HG02943 (cell line): ENCODE results near the gene NDUFS1.
"Not testable (repeated sequence)": the region's sequence is repeated elsewhere in the genome, so short reads cannot be mapped to it uniquely, and the experiment has no call there.

Experiments used
- ATAC-seq: cut with Tn5 transposase; IDR thresholded peaks from one replicate; pipeline ENCODE4 v1.9.1; 2021; ENCODE audit warnings: mild to moderate bottlenecking, low read depth, moderate library complexity; ENCODE audit not compliant: unreplicated experiment

The NDUFS1 gene

DNA sequence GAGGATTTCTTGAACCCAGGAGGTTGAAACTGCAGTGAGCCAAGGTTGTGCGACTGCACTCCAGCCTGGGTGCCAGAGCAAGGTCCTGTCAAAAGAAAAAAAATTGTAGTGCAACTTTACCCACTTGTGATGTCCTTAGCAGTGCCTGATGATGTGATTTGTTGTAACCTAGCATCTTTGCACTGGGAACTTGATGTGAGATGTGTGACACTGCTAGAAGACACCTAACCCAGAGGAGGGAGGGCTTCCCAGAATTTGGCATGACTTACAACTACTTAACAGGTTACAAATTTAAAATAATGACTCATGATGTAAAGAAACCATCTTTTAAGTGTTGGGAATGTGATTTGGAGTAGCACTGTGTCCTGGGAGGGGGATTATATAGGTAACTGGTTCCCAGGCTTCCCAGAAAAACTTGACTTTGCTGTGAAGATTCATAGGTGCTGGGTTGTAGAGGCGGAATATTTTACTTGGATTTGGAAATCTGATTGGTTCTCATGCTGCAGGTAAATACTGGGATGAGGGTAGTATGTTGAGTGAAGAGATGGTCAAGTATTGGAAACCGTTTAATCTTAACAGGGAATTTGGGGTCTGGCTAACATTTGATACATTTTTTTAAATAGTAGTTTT is 4.1 kb upstream of the NDUFS1 start:
- no peak for ATAC-seq

DNA sequence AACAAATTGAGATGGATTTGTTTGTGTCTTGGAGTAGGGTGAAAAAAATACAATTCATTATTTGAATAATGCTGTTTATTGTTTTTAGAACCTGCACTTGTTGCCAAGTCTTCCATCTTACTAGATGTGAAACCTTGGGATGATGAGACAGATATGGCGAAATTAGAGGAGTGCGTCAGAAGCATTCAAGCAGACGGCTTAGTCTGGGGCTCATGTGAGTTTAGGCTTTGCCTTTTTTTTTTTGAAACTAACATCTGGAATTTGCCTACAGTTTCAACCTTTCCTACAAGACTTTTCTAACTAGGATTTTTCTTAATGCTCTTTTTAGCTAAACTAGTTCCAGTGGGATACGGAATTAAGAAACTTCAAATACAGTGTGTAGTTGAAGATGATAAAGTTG is 3.2 kb upstream of the NDUFS1 start:
- not testable (repeated sequence) for ATAC-seq

DNA sequence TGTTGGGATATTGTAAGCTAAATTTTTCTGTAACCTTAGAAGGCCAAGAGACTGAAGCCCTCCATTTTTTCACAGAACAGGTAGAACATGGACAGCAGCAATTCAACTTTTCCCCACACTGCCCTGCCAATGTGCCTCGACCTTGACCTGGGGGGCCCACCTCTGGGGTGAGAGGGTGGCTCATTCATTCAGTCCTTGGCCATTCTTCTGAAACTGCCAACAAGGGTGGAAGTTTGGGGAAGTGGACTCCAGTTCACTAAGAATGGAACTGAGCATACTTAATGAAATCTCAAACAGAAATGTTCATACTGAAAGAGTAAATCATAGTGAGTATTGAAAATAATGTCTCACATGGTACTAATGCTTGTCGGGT is 1.5 kb upstream of the NDUFS1 start:
- no peak for ATAC-seq

DNA sequence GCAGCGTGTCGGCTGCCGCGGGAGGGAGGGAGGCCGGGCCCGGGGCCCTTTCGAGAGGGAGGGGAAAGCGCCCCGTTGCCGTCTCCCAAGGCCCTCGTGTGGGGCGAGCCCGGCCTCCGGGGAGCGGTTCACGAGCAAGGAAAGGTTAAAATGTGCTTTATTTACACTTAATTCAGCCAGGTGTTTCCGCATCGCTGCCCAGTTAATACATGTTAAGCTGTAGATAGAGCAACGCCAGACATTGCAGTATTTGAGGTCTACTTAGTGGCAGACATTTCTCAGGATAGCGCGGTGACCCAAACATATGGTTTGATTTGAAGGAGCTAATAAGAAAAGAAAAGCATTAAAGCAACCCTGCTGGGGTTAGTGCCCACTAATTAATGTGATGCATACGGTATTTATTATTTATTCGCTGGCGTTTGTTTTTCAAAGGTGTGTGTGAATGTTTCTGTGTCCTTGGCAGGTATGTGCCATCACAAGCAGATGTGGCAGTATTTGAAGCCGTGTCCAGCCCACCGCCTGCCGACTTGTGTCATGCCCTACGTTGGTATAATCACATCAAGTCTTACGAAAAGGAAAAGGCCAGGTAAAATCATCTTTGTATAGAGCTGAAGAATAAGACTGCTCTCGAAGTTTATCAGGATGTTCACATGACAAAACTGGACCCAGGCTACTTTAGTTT is 1.0 kb upstream of the NDUFS1 start:
- peak; percentile 2 for ATAC-seq

DNA sequence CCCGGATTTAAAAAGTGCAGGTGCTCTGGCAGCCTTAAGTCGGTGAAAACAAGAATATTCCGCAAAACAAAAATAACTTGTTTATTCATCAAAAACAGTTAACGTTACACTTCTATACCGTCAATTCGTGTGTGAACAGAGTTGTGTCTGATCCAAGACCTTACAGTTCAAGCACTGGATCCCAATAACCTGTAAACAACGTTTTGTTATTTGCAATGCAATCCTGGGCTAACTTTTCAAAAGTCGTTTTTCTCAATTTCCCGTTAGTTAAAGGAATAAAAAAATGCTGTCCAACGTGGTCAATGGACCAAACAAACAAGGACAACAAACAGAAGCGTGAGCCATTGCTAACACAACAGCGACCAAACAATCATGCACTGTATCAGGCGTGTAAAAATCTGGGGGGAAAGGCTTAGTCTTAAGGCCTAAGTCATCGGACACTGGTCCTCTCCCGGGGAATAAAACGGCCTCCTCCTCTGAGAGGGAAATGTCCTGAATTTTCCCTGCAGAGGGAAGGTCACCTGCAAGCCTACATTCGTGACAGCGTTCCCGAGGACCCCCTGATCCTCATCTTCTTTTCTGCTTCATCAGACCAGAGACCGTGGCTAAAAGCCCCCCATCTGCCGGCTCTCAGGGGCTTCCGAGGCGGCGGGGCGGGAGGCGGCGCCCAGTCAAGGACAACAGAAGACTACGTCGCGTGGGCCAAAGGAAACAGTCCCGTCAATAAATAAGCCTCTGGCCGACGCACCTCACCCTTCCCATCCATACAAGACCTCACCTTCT is 490 bp downstream of the NDUFS1 start:
- peak; percentile 13 for ATAC-seq

DNA sequence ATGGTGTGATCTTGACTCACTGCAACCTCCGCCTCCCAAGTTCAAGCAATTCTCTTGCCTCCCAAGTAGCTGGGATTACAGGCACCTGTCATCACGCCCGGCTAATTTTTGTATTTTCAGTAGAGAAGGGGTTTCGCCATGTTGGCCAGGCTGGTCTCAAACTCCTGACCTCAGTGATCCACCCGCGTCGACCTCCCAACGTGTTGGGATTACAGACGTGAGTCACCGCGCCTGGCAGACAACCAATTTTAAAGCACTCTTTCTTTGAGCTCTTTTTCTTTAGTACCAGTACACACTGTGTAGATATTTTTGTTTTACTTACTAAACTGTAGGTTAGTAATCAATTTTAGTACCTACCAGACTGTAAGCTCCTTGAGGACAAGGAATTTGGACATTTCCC is 2.2 kb downstream of the NDUFS1 start:
- ATAC-seq, result not testable (repeated sequence)

DNA sequence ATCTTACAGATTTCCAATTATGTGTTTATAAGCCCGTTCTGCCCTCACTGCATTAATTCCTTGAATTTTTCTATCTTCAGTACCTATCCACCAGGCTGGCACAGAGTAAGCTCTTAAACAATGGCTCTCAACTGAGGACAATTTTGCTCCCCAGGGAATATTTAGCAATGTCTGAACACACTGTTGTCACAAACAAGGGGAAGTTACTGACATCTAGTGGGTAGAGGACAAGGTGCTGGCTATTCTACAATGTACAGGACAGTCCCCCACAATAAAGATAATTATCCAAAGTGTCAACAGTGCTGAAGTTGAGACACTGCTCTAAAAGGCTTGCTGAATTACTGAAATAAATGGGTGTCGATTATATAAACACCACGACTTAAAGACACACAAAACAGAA is 5.0 kb downstream of the NDUFS1 start:
- no peak for ATAC-seq

DNA sequence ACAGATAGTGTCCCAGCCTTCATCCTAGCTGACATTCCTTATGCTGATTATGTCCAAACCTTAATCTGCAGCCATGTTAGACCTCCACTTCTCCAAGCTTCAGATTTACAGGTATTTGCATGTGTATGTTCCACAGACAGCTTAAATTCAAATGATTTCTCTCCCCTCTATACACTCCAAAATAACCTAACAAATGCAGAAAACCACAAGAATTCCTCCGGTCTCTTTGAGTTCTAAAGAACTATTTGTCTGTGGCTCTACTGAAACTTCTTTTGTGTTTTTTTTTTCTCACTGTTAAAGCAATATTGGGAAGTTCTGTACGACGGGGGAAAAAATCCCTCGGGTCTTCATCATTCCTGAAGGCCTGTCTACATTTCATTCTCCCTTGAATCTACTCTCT is 8.6 kb downstream of the NDUFS1 start:
- ATAC-seq, result no peak

DNA sequence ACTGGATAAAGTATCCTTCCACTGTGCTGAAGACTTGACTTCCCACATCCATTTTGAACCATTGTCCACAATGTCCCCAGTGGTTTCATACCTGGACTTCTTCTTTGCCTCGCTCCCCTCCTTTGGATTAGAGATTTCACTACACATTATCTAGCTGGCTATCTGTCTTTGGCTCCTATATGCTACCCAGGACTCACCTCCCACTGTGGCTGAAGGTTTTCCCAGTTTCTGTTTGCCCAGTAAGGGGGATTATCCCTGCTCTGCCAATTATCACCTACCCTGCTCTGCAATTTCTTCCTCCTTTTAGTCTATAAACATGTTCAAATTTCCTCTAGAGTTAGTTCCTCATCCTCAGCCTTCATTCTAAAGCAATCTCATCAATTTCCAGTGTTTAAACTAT is 9.1 kb downstream of the NDUFS1 start:
- ATAC-seq, result no peak

DNA sequence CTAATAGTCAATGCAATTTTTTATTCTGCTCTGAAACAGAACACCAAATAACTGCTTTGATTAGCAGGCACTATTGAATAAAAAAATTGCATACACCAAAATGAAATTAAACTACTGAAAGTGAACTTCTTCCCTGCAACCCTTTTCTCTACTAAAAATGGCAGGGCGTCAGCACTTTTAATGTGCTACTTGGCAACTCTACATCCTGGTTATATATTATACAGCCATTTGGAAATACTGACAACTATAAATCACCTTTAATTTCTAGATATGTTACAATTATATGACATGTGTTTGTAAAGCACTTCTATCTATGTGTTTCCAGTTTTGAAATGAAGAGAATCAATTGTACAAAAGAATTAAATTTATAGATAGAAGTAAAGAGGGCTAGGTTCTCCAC is 9.9 kb downstream of the NDUFS1 start:
- ATAC-seq, result no peak

DNA sequence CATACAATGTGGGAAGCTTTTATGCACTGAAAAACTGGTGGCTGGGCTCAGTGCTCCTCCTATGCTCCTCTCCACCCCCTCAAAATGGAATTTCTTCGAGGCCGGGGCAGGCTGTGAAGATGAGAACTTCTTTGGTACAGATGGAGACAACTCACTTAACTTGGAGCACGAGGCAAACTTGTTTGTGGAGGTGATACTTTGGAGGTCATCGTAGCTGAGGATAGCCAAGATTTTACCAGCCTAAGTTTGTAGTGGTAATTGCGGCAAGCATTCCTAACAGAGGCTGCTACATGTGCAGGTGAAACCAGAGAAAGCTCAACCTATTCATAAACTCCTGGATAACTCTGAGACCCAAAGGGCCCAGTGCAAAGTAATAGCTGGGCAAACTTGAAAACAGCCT is 13.6 kb downstream of the NDUFS1 start:
- ATAC-seq, result no peak

DNA sequence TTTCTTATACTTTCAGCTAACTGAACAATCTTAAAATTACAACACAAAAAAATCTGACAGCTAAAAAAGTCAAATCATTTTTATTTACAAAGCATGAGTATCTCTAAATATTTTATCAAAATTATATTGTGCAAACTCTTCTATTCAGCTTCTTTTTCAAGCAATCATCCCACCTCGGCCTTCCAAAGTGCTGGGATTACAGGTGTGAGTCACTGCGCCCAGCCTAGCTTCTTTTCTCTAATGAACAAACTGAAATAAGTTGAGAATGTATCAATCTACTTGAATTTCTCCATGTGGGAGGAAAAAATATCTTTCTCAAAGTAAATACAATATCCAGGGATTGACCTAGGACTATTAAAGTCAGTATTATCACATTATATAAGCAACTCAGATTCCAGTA is 14.9 kb downstream of the NDUFS1 start:
- no peak for ATAC-seq

DNA sequence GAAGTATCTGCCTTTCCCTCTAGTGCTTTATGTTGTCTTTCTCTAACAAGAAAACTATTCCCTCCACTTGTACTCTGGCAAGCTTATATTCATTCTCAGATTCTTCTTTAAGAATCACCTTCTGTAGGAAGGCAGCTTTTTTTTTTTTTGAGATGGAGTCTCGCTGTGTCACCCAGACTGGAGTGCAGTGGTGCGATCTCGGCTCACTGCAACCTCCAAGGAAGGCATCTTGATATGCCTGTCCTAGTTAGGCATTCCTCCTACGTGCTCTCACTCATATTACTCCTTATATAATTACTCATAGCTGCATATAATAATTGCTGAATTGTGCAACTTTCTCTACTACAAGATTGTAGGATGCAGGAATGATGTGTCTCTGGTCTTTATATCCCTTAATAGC is 15.8 kb downstream of the NDUFS1 start:
- no peak for ATAC-seq

DNA sequence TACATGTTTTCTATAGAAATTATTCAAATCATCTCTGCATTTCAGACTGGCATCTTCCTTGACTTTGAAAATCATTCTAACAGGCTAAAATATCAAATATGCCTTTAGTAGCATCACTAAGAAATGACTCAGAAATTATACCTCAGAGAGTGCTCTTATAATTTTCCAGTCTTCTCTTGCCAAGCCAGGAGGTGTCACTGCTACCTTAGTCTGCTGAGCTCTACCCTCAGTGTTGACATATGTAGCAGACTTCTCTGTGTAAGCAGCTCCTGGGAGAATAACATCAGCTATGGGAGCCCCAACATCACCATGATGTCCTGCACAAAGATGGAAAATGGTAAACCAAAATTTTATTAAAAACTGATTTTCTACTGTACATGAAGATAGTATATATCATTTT is 31.6 kb downstream of the NDUFS1 start:
- ATAC-seq, result no peak

DNA sequence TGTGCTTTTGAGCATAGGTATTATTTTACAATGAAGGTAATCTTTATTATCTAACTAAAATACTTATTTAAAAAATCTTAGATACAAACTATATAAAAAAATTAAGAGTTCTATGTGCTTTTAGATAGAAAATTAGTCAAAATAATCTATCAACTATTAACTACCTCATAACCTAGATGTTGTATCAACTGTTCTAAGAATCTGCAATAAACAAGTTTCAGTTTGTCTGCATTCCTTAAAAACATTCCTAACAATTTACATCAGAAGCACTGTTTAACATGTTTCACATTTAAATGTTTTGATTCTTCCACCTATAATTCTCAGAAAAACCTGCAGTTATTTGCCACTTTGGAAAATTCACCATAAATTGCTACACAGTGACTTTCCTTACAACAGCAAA is 33.3 kb downstream of the NDUFS1 start:
- ATAC-seq, result no peak

DNA sequence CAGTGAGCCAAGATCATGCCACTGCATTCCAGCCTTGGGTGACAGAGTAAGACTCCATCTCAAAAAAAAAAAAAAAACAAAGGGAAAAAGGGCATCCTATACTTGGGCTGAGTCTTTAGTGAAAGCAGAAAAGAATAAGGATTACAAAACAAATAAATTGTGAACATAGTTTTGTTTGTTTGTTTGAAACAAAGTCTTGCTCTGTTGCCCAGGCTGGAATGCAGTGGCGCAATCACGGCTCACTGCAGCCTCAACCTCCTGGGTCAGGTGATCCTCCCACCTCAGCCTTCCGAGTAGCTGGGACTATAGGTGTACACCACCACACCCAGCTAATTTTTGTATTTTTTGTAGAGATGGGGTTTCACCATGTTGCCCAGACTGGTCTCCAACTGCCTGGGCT is 36.7 kb downstream of the NDUFS1 start:
- not testable (repeated sequence) for ATAC-seq

DNA sequence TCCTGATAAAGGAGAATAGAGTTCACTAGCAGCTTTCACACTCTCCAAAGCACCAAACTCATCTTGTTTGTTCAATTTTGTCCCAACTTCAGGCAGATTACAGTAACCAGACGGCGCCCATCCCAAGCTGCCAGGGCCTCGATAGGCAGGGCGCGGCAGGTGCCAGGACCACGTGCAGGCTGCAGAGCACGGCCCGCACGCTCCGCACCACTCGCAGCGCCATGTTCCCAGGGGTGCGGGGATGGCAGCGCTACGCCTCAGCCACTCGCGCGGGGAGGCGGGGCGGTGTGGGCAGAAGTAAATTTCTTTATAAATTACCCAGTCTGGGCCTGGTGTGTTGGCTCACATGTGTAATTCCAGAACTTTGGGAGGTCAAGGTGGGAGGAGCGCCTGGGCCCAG is 43.0 kb downstream of the NDUFS1 start:
- ATAC-seq, result no peak

DNA sequence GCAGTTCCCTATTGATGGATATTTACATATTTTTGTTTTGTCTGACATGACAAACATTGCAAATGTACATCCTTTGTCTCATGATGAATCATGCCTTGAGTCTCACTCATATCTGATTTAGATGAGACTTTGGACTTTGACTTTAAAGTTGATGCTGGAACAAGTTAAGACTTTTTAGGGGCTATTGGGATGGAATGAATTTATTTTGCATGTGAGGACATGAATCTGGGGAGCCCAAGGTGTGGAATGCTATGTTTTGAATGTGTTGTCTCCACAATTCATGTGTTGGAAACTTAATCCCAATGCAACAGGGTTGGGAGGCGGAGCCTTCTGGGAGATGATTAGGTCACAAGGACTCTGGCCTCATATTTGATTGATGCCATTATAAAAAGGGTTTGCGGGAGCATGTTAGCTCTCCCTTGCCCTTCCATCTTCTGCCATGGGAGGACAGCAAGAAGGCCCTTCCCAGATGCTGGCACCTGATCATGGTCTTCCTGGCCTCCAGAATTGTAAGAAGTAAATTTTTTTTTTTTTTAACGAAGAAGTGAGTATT is 44.1 kb downstream of the NDUFS1 start:
- ATAC-seq, result no peak

DNA sequence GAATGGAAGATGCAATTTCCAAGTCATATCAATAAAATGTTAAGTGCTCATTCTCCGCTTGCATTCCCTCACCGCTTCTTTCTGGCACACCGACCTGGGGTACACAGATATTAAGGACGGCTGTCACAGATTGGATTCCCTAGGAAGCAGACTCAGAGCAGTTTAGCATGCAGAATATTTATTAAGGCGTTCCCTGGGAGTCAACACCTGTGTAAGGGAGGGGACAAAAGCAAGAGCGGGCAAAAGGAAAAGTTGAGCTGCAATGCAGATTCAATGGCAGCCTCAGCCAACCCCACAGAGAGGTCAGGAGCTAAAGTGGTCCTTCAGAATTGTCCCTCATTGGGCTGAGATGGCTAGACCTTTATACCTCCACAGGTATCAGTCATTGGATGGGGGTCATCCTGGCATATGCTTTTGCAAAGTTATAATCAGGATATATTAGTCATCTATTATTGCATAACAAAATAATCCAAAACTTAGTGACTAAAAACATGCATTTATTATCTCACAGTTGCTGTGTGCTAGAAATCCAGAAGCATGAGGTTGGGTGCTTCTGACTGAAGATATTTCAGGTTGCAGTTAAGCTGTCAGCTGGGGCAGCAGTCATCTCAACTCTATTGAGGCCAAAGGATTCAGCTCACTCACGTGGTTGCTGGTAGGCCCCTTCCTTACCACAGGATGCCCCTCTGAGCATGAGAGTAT is 46.2 kb downstream of the NDUFS1 start:
- ATAC-seq, result no peak

DNA sequence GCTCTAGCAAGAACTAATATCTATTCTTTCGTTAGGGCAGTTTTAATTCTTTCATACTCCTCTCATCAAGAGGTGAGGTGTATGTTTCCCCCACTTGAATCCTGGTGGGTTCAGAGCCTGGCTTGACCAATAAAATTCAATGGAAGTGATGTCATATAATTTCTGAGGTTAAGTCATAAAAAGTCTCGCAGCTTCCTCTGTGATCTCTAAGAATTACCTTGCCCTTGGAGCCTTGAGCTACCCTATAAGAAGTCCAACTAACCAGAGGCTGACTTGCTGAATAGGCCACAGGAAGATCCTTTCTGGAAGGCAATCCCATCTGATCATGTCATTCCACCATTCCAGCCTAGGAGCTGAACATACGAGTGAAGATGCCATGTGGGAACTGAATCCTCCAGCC is 47.1 kb downstream of the NDUFS1 start:
- ATAC-seq, result no peak

DNA sequence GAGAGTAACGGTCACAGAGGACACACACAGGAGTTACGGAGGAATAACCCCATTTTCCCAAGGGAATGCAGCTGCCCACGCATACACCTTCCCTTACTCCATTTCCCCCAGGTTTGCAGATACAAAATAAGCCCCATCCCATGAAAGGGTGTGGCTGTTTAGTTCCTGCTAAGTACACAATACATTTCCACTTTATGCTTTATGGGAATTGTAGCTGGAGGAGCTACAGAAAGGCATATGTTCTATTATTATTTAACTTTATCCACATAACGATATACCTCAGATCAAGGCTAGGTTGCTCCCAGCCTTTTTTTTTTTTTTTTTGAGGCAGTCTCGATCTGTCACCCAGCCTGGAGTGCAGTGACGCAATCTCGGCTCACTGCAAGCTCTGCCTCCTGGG is 50.5 kb downstream of the NDUFS1 start:
- ATAC-seq, result no peak
